Measurements from ENCODE around the gene FBXL20. TPM values are rescaled to one million over a fixed set of nuclear protein-coding genes. Genes with fewer than 3 reads are reported as not detected.

Gene FBXL20
- total and polyA plus RNA-seq, 2 of the 8 experiments (the other 6 are each of a cell fraction or from before 2014, with no cell fraction given): 5.5 to 11.0 TPM

GRCh38 chr17:39341541-39341940, 59.9 kb downstream of the FBXL20 start:
- FAIRE-seq: no peak
- H2BK12ac ChIP-seq (ENCODE audit: low read depth, low read length): no peak overlapping the region
- H4K91ac ChIP-seq (replicated peaks; ENCODE audit: insufficient read length, low read length): no peak overlapping the region
- no peak overlapping the region for H3K4ac ChIP-seq (replicated peaks; ENCODE audit: insufficient read length, low read depth, low read length)
- H2BK5ac ChIP-seq (ENCODE audit: low read depth, low read length): no peak overlapping the region
- H4K20me1 ChIP-seq (replicated peaks in 1 of 2; ENCODE audit: control insufficient read depth in 1 of 2, insufficient read depth in 2 of 2, low read length in 2 of 2): no peaks in the 10 kb centered on the region
- no peaks in the 10 kb centered on the region for H3K23me2 ChIP-seq (ENCODE audit: low read depth, low read length)
- no peak overlapping the region for H2AK5ac ChIP-seq (ENCODE audit: low read depth, low read length)
- H3K9ac ChIP-seq (replicated peaks in 1 of 4; ENCODE audit: extremely low read depth in 1 of 4, low read depth in 3 of 4, low read length in 3 of 4): no peak overlapping the region
- no peak overlapping the region for H2BK15ac ChIP-seq (ENCODE audit: low read length)
- no peak overlapping the region for H3K23ac ChIP-seq (ENCODE audit: insufficient read length)
- H3K79me1 ChIP-seq (ENCODE audit: low read depth, low read length): no peaks in the 10 kb centered on the region
- no peak overlapping the region for H3K14ac ChIP-seq (ENCODE audit: insufficient read length)
- no peak overlapping the region for H3K4me2 ChIP-seq (ENCODE audit: insufficient read depth in 1 of 2, low read depth in 2 of 2, low read length in 2 of 2)
- 84% methylated on average over 3 of the region's 3 CpGs; no CpG with 5 or more reads in 1 of the 2 experiments for WGBS, 2 experiments (ENCODE audit: extremely low coverage in 1 of 2, insufficient coverage in 1 of 2, insufficient read length in 1 of 2, insufficient replicate concordance in 2 of 2, low coverage in 1 of 2, low lambda C conversion rate in 2 of 2, missing lambda C conversion rate in 1 of 2)
- no peaks in the 10 kb centered on the region for H3K27me3 ChIP-seq (replicated peaks in 1 of 4; ENCODE audit: control insufficient read depth in 3 of 4, extremely low read depth in 1 of 4, insufficient read depth in 3 of 4, low read length in 3 of 4)
- H2AFZ ChIP-seq (ENCODE audit: low read length): no peak overlapping the region
- no peak overlapping the region for H3K18ac ChIP-seq (ENCODE audit: extremely low read depth, low read length)
- peaks cover 0 to 8% of the 10 kb centered on the region in 2 experiments; a peak in 2 of 4 replicates for H3K9me3 ChIP-seq (ENCODE audit: insufficient read depth in 2 of 2, low read depth in 1 of 2, low read length in 1 of 2)
- H2BK20ac ChIP-seq (ENCODE audit: low read length): no peak overlapping the region
- H3K56ac ChIP-seq (replicated peaks; ENCODE audit: insufficient read length, low read depth, low read length): no peak overlapping the region
- CTCF ChIA-PET (ENCODE audit: partially characterized antibody): interaction anchor here (0.7 kb wide), 1 partner anchor 80 kb away, joined by 3 read pairs; no protein-coding TSS in a partner anchor
- no peak overlapping the region for H2BK120ac ChIP-seq (replicated peaks; ENCODE audit: low read depth, low read length)
- no peak for DNase-seq (ENCODE audit: low read depth in 1 of 2, low spot score in 2 of 2)
- no peak overlapping the region for H4K5ac ChIP-seq (ENCODE audit: insufficient read length, low read depth, low read length)
- H4K8ac ChIP-seq (ENCODE audit: extremely low read depth, insufficient read depth, low read length): no peak overlapping the region
- no peaks in the 10 kb centered on the region for H3K79me2 ChIP-seq (ENCODE audit: control insufficient read depth in 1 of 2, insufficient read depth in 2 of 2, low read length in 2 of 2)
- H3K4me1 ChIP-seq (replicated peaks in 1 of 4; ENCODE audit: control insufficient read depth in 3 of 4, insufficient read depth in 4 of 4, low read length in 3 of 4): no peaks in the 10 kb centered on the region
- H3K27ac ChIP-seq (ENCODE audit: low read depth, low read length): no peak overlapping the region
- H3K4me3 ChIP-seq (ENCODE audit: extremely low read depth in 1 of 4, insufficient read depth in 2 of 4, low read depth in 3 of 4, low read length in 4 of 4): no peak overlapping the region
- POLR2A ChIA-PET (ENCODE audit: partially characterized antibody): no interaction called here
- H3K36me3 ChIP-seq (ENCODE audit: control insufficient read depth in 2 of 4, insufficient read depth in 4 of 4, low read length in 3 of 4): no peaks in the 10 kb centered on the region; a peak in 1 of 8 replicates
- TF ChIP-seq ATF3 (IDR thresholded peaks at IDR 0.05; ENCODE audit: insufficient read depth, low read depth, low read length): no peak

Measured in H1 (cell line).